ENCODE measurements around the gene LY6G5C. TPM values are rescaled to one million over a fixed set of nuclear protein-coding genes. Genes with fewer than 3 reads are reported as not detected.

LY6G5C gene
- total and polyA plus RNA-seq, 2 of the 13 experiments (the other 11 are each of a cell fraction or from before 2014, with no cell fraction given), result 0.33 to 0.55 TPM

- no peaks in the 10 kb centered on the region for H3K9me3 ChIP-seq (ENCODE audit: low read length)
- no peaks in the 10 kb centered on the region; a peak in 2 of 5 replicates for H3K27me3 ChIP-seq (ENCODE audit: control insufficient read depth in 1 of 2, insufficient read depth in 2 of 2, low read length in 2 of 2)
- H3K4me1 ChIP-seq (ENCODE audit: insufficient read depth, low read length), result peaks cover 81% of the 10 kb centered on the region
- ChIA-PET CTCF (ENCODE audit: low intra/inter-chr PET ratio, low total read pairs) (no interaction called here), POLR2A (interaction anchor here (0.9 to 8.0 kb wide), 43 partner anchors 9 to 475 kb away, joined by 3 to 438 read pairs (median 6); partner anchors contain the start of genes ABHD16A, AIF1, ATP6V1G2 and C2)
- peaks cover 6 to 24% of the 10 kb centered on the region in 2 experiments for H3K36me3 ChIP-seq (replicated peaks in 1 of 2; ENCODE audit: control insufficient read depth in 1 of 2, insufficient read depth in 2 of 2, low read length in 2 of 2)
- WGBS (ENCODE audit: low lambda C conversion rate), result 16% methylated on average over 8 of the region's 8 CpGs
- peak overlapping the region; percentile 41 to 78 (median 44) for H3K4me3 ChIP-seq (replicated peaks in 1 of 3; ENCODE audit: insufficient read depth in 1 of 3, low read depth in 2 of 3, low read length in 3 of 3)
- DNase-seq (ENCODE audit: low spot score), result peak; percentile 60
- H3K9ac ChIP-seq (ENCODE audit: insufficient read depth, low read depth, low read length), result peak overlapping the region; percentile 69
- intact Hi-C loops (cut with micrococcal nuclease; ENCODE audit: unreplicated experiment), result loop anchor here (10.0 kb wide), 1 partner anchor 110 kb away; the partner anchor contains the start of genes ATP6V1G2, DDX39B and NFKBIL1
- peaks cover 17% of the 10 kb centered on the region; the same call in 1 of the 2 replicates for H4K20me1 ChIP-seq (ENCODE audit: insufficient read depth, low read length)
- peaks cover 66% of the 10 kb centered on the region for H3K79me2 ChIP-seq (ENCODE audit: insufficient read depth, low read length)
- H3K27ac ChIP-seq (ENCODE audit: extremely low read length, insufficient read depth, low read length), result peak overlapping the region; percentile 96
- no peak for ATAC-seq
- H2AFZ ChIP-seq (ENCODE audit: low read length), result no peak overlapping the region
- H3K4me2 ChIP-seq (ENCODE audit: low read depth, low read length), result peak overlapping the region; percentile 100
- FAIRE-seq, result no peak
- no TSS peak for BruUV-seq (replicated peaks)
- in situ Hi-C loops (cut with HindIII; ENCODE audit: extremely low pct_ligation_motif_present, low pct_unique_long_range_greater_than_20kb), result no loop called here
- no peak for TF ChIP-seq EEA1 (CRISPR knock-in tag; IDR thresholded peaks at IDR 0.05; ENCODE audit: borderline replicate concordance)
- no peak for TF ChIP-seq ZNF224 (CRISPR knock-in tag; IDR thresholded peaks at IDR 0.05)
- no peak for TF ChIP-seq REXO4 (CRISPR knock-in tag; IDR thresholded peaks at IDR 0.05; ENCODE audit: borderline replicate concordance)
- no peak for TF ChIP-seq PCBP2 (optimal IDR thresholded peaks at IDR 0.05; ENCODE audit: low read depth, low read length, poor library complexity, severe bottlenecking)
- TF ChIP-seq ZBTB39 (CRISPR knock-in tag; IDR thresholded peaks at IDR 0.05), result no peak
- no peak for TF ChIP-seq KAT2B (IDR thresholded peaks at IDR 0.05; ENCODE audit: borderline replicate concordance, low read depth, low read length)
- no peak for TF ChIP-seq AKNA (CRISPR knock-in tag; IDR thresholded peaks at IDR 0.05; ENCODE audit: borderline replicate concordance)
- TF ChIP-seq PAF1 (CRISPR knock-in tag; IDR thresholded peaks at IDR 0.05), result no peak; the same call in 1 of the 2 replicates
- no peak for TF ChIP-seq ZNF644 (CRISPR knock-in tag; IDR thresholded peaks at IDR 0.05; ENCODE audit: low read depth)
- TF ChIP-seq ZNF235 (CRISPR knock-in tag; IDR thresholded peaks at IDR 0.05; ENCODE audit: borderline replicate concordance), result no peak
- TF ChIP-seq HIC2 (CRISPR knock-in tag; IDR thresholded peaks at IDR 0.05; ENCODE audit: low read depth), result no peak
- TF ChIP-seq PHF21A (CRISPR knock-in tag; IDR thresholded peaks at IDR 0.05), result no peak
- 0 out of 2 replicates have a peak, but pooled peaks have one; percentile 29 for TF ChIP-seq ISL2 (CRISPR knock-in tag; IDR thresholded peaks at IDR 0.05)
- no peak for TF ChIP-seq SYNCRIP (IDR thresholded peaks at IDR 0.05; ENCODE audit: insufficient read depth, low read depth, low read length)
- peak; percentile 39; the same call in 1 of the 2 replicates for TF ChIP-seq BCL6 (CRISPR knock-in tag; IDR thresholded peaks at IDR 0.05)
These were observed 26.1 kb downstream of the LY6G5C start for GRCh38 chr6:31654574-31655348.
